H1 (cell line): Measurements from ENCODE around the gene CYSRT1.

Experiments
- CREB1 ChIP-seq: IDR thresholded peaks from 2 replicates; pipeline ENCODE4 v1.6.1; 2012; ENCODE audit warnings: inconsistent platforms
- JUND ChIP-seq: IDR thresholded peaks from 2 replicates; pipeline ENCODE4 v1.6.1; 2011; ENCODE audit warnings: mild to moderate bottlenecking, improper control_type of control experiment, low read length
- NRF1 ChIP-seq: IDR thresholded peaks from 2 replicates; pipeline ENCODE4 v1.6.1; 2011; ENCODE audit warnings: mild to moderate bottlenecking, low read depth, low read length, improper control_type of control experiment
- POLR2A ChIP-seq, 2 experiments: IDR thresholded peaks; 1 replicate in 1 of 2; 2 replicates in 1 of 2; pipeline ENCODE4 v1.6.1; 2011; ENCODE audit warnings: low read depth in 2 of 2, low read length in 2 of 2, mild to moderate bottlenecking in 2 of 2; ENCODE audit errors: control extremely low read depth in 1 of 2
- YY1 ChIP-seq: IDR thresholded peaks from 2 replicates; pipeline ENCODE4 v1.6.1; 2011; ENCODE audit warnings: low read depth, mild to moderate bottlenecking, low read length
- TF ChIP-seq, protein P1 (sequence below): IDR thresholded peaks from 2 replicates; pipeline ENCODE4 v1.6.1; 2012; ENCODE audit warnings: inconsistent platforms
- TF ChIP-seq, protein P2 (sequence below), 3 experiments: IDR thresholded peaks; 1 replicate in 2 of 3; 2 replicates in 1 of 3; pipeline versions ENCODE4 v1.5.1 to v1.6.1; 2011; ENCODE audit warnings: low read length in 3 of 3, mild to moderate bottlenecking in 3 of 3, inconsistent platforms in 2 of 3, low read depth in 1 of 3, moderate library complexity in 1 of 3; ENCODE audit not compliant: insufficient read depth in 1 of 3; ENCODE audit errors: control extremely low read depth in 1 of 3

DNA sequence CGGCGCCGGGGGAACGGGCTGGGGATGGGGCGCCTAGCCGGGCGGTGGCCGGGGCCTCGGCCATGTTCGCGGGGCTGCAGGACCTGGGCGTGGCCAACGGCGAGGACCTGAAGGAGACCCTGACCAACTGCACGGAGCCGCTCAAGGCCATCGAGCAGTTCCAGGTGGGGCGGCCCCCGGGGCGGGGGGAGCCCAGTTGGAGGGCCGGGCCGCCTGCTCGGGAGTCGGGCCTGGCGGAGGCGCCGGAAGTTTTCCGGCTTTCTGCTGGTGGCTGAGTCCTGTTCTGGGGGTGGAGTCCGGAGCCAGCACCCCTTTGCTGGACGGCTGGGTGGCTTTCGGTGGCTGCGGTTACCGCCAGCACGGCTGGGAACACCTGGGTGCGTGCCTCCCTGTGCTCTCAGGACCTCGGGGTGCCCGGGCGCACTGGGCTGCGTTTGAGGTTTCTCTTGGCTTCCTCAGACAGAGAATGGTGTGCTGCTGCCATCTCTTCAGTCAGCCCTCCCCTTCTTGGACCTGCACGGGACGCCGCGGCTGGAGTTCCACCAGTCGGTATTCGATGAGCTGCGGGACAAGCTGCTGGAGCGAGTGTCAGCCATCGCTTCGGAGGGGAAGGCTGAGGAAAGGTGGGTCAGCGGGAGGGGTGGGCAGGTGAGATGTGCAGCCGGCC, 30.6 kb downstream of the CYSRT1 start:
- TF ChIP-seq, protein P1, sequence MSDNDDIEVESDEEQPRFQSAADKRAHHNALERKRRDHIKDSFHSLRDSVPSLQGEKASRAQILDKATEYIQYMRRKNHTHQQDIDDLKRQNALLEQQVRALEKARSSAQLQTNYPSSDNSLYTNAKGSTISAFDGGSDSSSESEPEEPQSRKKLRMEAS, result no peak
- no peak for TF ChIP-seq POLR2A (IDR thresholded peaks at IDR 0.05; ENCODE audit: control extremely low read depth in 1 of 2, low read depth in 2 of 2, low read length in 2 of 2)
- no peak for TF ChIP-seq JUND
- TF ChIP-seq, protein P2, sequence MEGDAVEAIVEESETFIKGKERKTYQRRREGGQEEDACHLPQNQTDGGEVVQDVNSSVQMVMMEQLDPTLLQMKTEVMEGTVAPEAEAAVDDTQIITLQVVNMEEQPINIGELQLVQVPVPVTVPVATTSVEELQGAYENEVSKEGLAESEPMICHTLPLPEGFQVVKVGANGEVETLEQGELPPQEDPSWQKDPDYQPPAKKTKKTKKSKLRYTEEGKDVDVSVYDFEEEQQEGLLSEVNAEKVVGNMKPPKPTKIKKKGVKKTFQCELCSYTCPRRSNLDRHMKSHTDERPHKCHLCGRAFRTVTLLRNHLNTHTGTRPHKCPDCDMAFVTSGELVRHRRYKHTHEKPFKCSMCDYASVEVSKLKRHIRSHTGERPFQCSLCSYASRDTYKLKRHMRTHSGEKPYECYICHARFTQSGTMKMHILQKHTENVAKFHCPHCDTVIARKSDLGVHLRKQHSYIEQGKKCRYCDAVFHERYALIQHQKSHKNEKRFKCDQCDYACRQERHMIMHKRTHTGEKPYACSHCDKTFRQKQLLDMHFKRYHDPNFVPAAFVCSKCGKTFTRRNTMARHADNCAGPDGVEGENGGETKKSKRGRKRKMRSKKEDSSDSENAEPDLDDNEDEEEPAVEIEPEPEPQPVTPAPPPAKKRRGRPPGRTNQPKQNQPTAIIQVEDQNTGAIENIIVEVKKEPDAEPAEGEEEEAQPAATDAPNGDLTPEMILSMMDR (IDR thresholded peaks at IDR 0.05; ENCODE audit: control extremely low read depth in 1 of 3, insufficient read depth in 1 of 3, low read depth in 1 of 3, low read length in 3 of 3), result no peak
- TF ChIP-seq NRF1, result no peak
- TF ChIP-seq CREB1, result no peak
- TF ChIP-seq YY1, result 0 out of 2 replicates have a peak, but pooled peaks have one; percentile 66
